Mucosa of descending colon (tissue), 3 donors: ENCODE data around the gene GEMIN4. TPM values are rescaled to one million over a fixed set of nuclear protein-coding genes. Genes with fewer than 3 reads are reported as not detected.

Experiments used
- ATAC-seq: fragments of 200-7000 bp; cut with Tn5 transposase; one replicate; pipeline ENCODE4 v1.9.1; 2020; ENCODE audit warnings: mild to moderate bottlenecking, moderate library complexity
- DNase-seq, 3 donors: peaks; one replicate each; pipeline ENCODE4 v3.0.0-alpha.2; 2020
- H3K36me3 ChIP-seq: fragments of 200-600 bp; one replicate; pipeline ENCODE4 v1.8.0; 2021; ENCODE audit warnings: low read depth, mild to moderate bottlenecking
- H3K4me1 ChIP-seq: fragments of 200-600 bp; one replicate; pipeline ENCODE4 v1.8.0; 2021; ENCODE audit warnings: low read depth, mild to moderate bottlenecking
- H3K4me3 ChIP-seq: fragments of 200-600 bp; one replicate; pipeline ENCODE4 v1.8.0; 2021; ENCODE audit warnings: mild to moderate bottlenecking
- H3K9me3 ChIP-seq: fragments of 200-600 bp; one replicate; pipeline ENCODE4 v1.8.0; 2021; ENCODE audit warnings: mild to moderate bottlenecking
- intact Hi-C, 2 donors: fragments of 100-400 bp; cut with DNase I in 1 of 2; cut with micrococcal nuclease in 1 of 2; formaldehyde crosslinking; loops; one replicate each; pipeline versions ENCODE4 v1.11.0 to v1.11.1; 2022; cut with DNase I, micrococcal nuclease
- total RNA-seq, 3 donors: library from RNA; stranded (reverse); fragmentation: NEBNext Ultra II Directional in 2 of 3; extraction: Animal tissue kit (Norgen Biotek cat#: 25700) in 2 of 3; gene quantifications; one replicate each; pipeline versions ENCODE4 v1.2.1 to v1.2.4, GENCODE V29; 2021 to 2023
- TF ChIP-seq, protein P1 (sequence below): fragments of 200-600 bp; IDR thresholded peaks from one replicate; pipeline ENCODE4 v1.8.0; 2022; ENCODE audit warnings: antibody characterized with exemption, mild to moderate bottlenecking
- donor health status: DM: no; HTN: no; CAD: no; lungs with moderate emphysema.
- donor health status: DM: no; HTN: no; CAD: no.
- donor health status: DM: no; HTN: yes; CAD: no.

The GEMIN4 gene
- total RNA-seq, 3 donors from 2014 or later: 15.5 to 20.3 (median 16.4) TPM

DNA sequence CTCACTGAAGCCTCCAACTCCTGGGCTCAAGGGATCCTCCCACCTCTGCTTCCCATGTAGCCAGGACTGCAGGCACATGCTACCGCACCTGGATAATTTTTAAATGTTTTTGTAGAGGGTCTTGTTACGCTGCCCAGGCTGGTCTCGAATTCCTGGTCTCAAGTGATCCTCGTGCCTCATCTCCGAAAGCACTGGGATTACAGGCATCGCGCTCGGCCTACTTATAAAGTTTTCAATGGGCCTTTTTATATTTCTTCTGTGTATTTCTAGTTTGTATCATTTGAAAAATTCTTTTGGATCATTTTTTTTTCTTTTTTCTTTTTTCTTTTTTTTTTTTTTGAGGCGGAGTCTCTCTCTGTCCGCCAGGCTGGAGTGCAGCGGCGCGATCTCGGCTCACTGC, 27.0 kb downstream of the GEMIN4 start:
- TF ChIP-seq, protein P1, sequence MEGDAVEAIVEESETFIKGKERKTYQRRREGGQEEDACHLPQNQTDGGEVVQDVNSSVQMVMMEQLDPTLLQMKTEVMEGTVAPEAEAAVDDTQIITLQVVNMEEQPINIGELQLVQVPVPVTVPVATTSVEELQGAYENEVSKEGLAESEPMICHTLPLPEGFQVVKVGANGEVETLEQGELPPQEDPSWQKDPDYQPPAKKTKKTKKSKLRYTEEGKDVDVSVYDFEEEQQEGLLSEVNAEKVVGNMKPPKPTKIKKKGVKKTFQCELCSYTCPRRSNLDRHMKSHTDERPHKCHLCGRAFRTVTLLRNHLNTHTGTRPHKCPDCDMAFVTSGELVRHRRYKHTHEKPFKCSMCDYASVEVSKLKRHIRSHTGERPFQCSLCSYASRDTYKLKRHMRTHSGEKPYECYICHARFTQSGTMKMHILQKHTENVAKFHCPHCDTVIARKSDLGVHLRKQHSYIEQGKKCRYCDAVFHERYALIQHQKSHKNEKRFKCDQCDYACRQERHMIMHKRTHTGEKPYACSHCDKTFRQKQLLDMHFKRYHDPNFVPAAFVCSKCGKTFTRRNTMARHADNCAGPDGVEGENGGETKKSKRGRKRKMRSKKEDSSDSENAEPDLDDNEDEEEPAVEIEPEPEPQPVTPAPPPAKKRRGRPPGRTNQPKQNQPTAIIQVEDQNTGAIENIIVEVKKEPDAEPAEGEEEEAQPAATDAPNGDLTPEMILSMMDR: no peak
- H3K4me3 ChIP-seq: no peak overlapping the region
- intact Hi-C loops: no loop called here
- H3K4me1 ChIP-seq: no peaks in the 10 kb centered on the region
- ATAC-seq: no peak
- no peaks in the 10 kb centered on the region for H3K9me3 ChIP-seq
- DNase-seq: no peak
- no peaks in the 10 kb centered on the region for H3K36me3 ChIP-seq

GRCh38 chr17:721540-721937, 30.5 kb downstream of the GEMIN4 start:
- TF ChIP-seq, protein P1: no peak
- no peaks in the 10 kb centered on the region for H3K4me1 ChIP-seq
- ATAC-seq (no peak), DNase-seq (no peak)
- no peaks in the 10 kb centered on the region for H3K36me3 ChIP-seq
- no peaks in the 10 kb centered on the region for H3K9me3 ChIP-seq
- H3K4me3 ChIP-seq: no peak overlapping the region
- intact Hi-C loops: no loop called here

- TF ChIP-seq, protein P1: no peak
- no peaks in the 10 kb centered on the region for H3K4me1 ChIP-seq
- ATAC-seq (no peak), DNase-seq (no peak)
- no peaks in the 10 kb centered on the region for H3K9me3 ChIP-seq
- H3K4me3 ChIP-seq: no peak overlapping the region
- no peaks in the 10 kb centered on the region for H3K36me3 ChIP-seq
- intact Hi-C loops: no loop called here
These were observed 31.1 kb downstream of the GEMIN4 start for GRCh38 chr17:720706-721539.

GRCh38 chr17:718075-718474, 34.0 kb downstream of the GEMIN4 start:
- Histone ChIP-seq H3K36me3 (no peaks in the 10 kb centered on the region), H3K4me1 (peaks cover 10% of the 10 kb centered on the region), H3K9me3 (no peaks in the 10 kb centered on the region), H3K4me3 (no peak overlapping the region)
- TF ChIP-seq, protein P1: no peak
- intact Hi-C loops: no loop called here
- DNase-seq: no peak
- ATAC-seq: no peak

DNA sequence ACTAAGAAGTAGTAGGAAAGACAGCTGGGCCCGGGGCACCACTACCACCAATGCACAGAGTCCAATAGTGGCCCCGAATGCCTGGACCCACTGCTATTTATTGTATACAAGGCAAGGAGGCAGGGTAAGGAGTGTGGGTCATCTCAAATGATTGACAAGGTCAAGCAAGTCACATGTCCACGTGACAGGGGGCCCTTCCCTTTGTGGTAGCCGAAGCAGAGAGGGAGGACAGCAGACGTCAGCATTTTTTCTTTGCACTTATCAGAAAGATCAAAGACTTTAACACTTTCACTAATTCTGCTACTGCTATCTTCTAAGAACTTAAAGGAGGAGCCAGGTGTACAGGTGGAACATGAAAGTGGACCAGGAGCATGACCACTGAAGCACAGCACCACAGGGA, 43.9 kb downstream of the GEMIN4 start:
- H3K9me3 ChIP-seq: no peaks in the 10 kb centered on the region
- intact Hi-C loops: no loop called here
- ATAC-seq (no peak), DNase-seq (no peak)
- TF ChIP-seq, protein P1: no peak
- H3K4me1 ChIP-seq: no peaks in the 10 kb centered on the region
- no peak overlapping the region for H3K4me3 ChIP-seq
- no peaks in the 10 kb centered on the region for H3K36me3 ChIP-seq
